Endometrial microvascular endothelial cells (primary cell): ENCODE data around the gene ASB3. TPM values are rescaled to one million over a fixed set of nuclear protein-coding genes. Genes with fewer than 3 reads are reported as not detected.

Experiments
- in situ Hi-C: cut with HindIII; loops from 2 replicates; pipeline ENCODE4 v1.10.0; 2017; ENCODE audit warnings: low sequenced_read_pairs, low pct_unique_long_range_greater_than_20kb; ENCODE audit errors: inconsistent ontology term
- total RNA-seq: library from RNA; depleted of rRNA; stranded (reverse); fragments of >200 nt; gene quantifications from one replicate; pipeline ENCODE4 v1.2.3, GENCODE V29; 2015; ENCODE audit errors: inconsistent ontology term

The ASB3 gene
- total RNA-seq, 1 donor from 2014 or later, result 15.1 TPM

DNA sequence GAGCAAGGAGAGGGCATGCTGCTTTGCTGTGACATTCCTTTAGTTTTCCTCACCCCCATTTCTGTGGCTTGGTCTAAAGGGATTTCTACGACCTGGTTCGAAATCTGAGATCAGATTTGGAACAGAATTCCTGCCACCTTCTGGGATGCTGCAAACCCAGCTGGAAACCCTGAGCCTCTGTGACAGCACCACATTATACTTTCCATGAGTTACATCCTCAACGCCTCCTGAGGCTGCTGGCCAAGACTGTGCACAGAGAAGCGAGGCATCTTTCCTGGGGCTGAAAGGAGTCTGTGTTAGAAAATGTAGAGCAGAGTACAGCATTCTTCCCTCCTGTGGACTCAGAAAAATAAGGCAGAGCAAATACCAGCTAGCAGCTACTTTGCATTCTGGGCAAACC lies 157.3 kb downstream of the ASB3 start:
- in situ Hi-C loops, result no loop called here

DNA sequence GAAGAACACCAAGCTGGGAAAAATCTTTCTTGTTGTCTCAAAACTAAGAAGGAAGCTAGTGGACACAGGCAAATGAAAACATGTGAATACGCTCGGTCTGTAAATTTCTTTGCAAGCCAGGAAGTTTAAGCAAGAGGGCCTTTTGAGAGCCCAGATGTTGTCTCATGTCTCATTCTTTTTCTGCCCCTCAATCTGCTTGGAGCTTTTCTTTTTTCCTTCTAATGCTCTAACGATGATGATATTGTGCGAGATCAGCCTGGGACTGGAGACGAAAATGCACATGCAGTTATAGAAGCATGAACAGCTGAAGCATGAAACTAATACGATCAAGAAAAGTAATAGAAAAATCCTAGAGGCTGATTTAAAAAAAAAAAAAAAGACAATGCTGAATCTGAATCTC lies 157.8 kb downstream of the ASB3 start:
- in situ Hi-C loops, result no loop called here

- in situ Hi-C loops, result no loop called here
These were observed 164.6 kb downstream of the ASB3 start for GRCh38 chr2:53622141-53622540.

DNA sequence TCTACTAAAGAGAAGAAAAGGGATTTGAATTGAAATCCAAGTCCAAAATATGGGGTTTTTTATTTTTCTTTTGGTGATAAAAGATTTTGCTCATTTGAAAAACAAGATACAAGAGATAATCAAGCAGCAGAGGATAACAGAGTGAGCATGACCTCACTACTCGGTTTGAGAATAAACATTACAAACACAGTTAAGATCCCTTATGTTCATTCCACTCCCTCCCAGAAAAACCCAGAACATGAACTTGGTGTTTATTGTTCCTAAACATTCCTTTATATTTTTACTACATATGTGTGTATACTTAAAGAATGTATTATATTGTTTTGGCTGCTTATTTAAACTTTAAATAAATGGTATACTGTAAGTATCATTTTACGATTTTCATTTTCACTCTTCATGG lies 165.8 kb downstream of the ASB3 start:
- in situ Hi-C loops, result no loop called here

Other genes with a start within 250 kb of the ASB3 start
- 34.4 TPM for gene CHAC2, start 19.1 kb downstream of the ASB3 start, total RNA-seq
- gene ERLEC1, start 91 bp upstream of the ASB3 start, total RNA-seq, result 37.4 TPM
- gene GPR75, start 73.0 kb upstream of the ASB3 start, total RNA-seq, result 3.3 TPM
- gene PSME4, start 184.0 kb upstream of the ASB3 start, total RNA-seq, result 69.4 TPM